Measurements from ENCODE around the gene UBC.
"Not testable (repeated sequence)": the region's sequence is repeated elsewhere in the genome, so short reads cannot be mapped to it uniquely, and the experiment has no call there.

UBC gene

GRCh38 chr12:124883263-124884130, 31.0 kb downstream of the UBC start:
- no peak for DNase-seq

GRCh38 chr12:124881123-124881522, 33.3 kb downstream of the UBC start:
- no peak for DNase-seq

DNA sequence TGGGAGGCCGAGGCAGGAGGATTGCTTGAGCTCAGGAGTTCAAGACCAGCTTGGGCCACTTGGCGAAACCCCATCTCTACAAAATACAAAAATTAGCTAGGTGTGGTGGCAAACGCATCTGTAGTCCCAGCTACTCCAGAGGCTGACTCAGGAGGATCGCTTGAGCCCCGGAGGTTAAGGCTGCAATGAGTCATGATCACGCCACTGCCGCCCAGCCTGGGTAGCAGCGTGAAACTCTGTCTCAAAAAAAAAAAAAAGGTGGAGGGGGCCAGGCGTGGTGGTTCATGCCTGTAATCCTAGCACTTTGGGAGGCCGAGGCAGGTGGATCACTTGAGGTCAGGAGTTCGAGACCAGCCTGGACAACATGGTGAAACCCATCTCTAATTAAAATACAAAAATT, 34.1 kb downstream of the UBC start:
- not testable (repeated sequence) for DNase-seq

DNA sequence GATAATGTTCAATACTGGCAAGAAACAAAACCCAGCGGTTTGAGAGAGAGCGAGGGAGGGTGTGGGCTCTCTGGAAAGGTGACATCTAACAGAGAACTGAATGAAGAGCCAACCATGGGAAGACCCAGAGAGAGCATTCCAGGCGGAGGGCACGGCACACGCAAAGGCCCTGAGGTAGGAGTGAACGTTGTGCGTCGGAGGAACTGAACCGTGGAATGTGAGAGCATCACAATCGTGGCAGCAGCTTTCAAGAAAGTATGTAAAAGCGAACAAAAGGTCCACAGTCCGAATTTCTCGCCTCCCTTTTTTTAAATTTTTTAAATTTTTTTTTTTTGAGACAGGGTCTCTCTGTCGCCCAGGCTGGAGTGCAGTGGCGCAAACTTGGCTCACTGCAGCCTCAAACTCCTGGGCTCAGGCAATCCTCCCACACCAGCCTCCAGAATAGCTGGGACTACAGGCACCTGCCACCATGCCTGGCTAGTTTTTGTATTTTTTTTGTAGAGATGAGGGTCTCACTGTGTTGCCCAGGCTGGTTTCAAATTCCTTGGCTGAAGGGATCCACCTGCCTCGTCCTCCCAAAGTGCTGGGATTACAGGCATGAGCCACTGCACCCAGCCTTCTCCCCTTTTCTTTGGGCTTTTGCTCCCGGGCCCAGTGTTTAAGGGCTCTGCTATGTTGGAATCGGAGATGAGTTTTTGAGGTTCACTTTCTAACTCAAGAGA, 35.5 kb downstream of the UBC start:
- DNase-seq, result no peak

DNA sequence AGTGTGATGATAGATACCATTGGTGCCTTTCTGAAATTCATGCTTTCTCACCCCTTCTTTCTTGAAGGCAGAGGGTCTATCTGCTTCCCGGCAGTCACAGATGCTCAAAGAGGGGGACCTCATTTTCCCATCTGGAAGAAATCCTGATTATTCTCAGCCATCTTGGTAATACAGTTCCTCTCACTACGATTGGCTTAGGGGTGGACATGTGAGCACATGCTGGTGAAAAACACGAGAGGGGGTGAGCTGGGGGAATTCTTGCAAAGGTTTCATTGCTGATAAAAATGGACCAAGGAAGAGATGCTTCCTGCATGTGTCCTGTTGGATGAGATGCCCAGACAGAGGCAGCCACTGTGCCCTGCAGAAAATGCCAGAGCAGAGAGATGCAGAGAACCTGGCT, 37.0 kb downstream of the UBC start:
- no peak for DNase-seq

DNA sequence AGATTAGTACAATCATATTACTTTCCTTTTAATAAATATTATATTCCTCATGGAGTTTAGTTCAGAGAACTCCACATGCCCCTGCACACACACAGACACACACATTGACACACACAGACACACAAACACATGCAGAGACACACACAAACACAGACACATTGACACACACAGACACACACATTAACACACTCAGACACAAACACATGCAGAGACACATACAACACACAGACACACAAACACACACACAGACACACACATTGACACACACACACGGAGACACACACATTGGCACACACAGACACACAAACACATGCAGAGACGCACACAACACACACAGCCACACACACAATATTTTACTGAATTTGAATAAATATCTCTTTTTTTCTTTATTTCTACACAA, 38.3 kb downstream of the UBC start:
- DNase-seq, result no peak

DNA sequence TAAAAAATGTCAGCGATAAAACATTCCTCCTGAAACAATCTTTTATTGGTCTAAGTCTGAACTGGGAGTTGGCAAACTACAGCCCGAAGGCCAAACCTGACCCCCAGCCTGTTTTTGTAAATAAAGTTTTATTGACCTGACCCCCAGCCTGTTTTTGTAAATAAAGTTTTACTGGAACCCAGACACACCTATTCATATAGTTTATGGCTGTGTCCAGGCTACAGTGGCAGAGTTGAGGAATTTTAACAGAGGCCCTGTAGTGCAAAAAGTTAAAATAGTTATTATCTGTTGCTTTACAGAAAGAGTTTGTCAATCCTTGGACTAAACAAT, 38.7 kb downstream of the UBC start:
- DNase-seq, result no peak

- no peak for DNase-seq
These were observed 39.3 kb downstream of the UBC start for GRCh38 chr12:124874988-124875802.

GRCh38 chr12:124874188-124874587, 40.3 kb downstream of the UBC start:
- no peak for DNase-seq

DNA sequence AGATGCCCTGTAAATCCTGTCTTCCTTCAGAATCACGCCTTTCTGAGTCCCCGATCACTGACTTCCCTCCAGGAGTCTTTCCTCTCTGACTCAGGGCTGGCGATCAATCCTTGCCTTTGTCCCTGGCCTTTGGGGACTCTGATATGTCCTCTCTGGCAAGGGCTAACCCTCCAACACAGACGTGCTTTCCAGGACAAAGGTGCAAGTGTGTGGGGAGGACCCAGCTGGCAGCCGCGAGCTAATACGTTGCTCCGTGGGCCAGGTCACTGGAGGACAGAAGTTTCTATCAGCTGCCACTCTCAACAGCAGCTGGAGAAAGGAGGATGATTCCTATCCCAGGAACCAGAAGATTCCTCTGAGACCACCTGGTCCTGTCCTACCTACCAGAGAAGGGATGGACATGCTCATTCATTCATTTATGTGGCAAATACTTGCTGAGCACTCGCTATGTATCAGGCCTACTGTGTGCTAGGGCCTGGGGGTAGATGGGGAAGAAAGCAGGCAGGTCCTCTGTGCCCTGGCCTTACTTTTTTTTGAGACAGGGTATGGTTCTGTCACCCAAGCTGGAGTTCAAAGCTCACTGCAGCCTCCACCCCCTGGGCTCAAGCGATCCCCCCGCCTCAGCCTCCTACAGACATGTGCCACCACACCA, 42.3 kb downstream of the UBC start:
- DNase-seq, result no peak

GRCh38 chr12:124871297-124871696, 43.2 kb downstream of the UBC start:
- DNase-seq, result no peak

DNA sequence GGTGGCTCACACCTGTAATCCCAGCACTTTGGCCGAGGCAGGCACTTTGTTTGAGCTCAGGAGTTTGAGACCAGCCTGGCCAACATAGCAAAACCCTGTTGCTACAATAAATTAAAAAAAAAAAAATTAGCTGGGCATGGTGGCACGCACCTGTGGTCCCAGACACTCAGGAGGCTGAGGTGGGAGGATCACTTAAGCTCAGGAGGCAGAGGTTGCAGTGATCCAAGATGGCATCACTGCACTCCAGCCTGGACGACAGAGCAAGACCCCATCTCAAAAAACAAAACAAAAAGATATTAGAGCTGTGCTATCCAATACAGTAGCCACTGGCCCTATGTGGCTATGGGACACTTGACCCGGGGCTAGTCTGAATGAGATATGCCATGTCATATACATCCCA, 43.9 kb downstream of the UBC start:
- no peak for DNase-seq

- no peak for DNase-seq
These were observed 45.3 kb downstream of the UBC start for GRCh38 chr12:124869059-124869665.

DNA sequence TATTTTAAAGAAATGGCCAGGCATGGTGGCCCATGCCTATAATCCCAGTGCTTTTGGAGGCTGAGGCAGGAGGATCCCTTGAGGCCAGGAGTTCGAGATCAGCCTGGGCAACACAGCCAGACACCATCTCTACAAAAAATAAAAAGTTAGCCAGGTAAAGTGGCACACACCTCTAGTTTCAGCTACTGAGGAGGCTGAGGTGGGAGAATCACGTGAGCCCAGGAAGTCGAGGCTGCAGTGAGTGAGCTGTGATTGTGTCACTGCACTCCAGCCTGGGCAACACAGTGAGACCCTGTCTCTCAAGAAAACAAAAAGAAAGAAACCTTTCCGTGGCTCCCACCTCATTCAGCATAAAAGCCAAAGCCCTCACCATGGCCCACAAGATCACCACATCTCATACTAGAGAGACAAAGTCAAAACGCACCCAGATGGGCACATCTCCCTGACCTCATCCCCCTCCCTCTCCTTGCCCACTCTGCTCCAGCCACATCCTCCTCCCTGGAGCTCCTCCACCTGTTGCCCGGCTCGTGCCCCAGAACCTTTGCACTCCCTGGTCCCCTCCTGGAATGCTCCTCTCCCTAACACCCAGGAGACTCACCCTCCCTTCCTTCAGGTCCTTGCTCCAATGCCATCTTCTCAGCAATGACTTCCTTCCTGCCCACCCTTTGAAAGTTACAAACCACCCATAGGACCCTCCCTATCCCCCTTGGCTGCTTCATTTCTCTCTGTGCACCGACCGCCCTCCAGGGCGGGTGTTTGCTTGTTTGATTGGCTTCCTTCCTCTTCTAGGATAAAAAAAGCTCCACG, 46.0 kb downstream of the UBC start:
- no peak for DNase-seq

DNA sequence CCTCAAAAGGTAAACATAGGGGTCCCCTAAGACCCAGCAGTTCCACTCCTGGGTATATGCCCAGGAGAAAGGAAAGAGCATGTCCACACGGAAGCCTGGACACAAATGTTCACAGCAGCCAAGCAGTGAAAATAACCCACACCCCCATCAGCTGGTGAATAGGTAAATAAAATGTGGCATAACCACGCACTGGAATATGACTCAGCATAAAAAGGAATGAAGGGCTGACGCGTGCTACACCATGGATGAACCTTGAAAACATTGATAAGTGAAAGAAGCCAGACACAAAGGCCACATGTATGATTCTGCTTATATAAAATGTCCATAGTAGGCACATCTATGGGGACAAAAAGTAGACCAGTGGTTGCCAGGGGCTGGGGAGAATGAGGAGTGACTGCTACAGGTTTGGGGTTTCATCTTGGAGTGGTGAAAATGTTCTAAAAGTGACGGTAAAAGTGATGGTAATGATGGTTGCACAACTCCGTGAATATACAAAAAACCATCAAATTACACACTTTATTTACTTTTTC, 47.0 kb downstream of the UBC start:
- DNase-seq, result no peak

DNA sequence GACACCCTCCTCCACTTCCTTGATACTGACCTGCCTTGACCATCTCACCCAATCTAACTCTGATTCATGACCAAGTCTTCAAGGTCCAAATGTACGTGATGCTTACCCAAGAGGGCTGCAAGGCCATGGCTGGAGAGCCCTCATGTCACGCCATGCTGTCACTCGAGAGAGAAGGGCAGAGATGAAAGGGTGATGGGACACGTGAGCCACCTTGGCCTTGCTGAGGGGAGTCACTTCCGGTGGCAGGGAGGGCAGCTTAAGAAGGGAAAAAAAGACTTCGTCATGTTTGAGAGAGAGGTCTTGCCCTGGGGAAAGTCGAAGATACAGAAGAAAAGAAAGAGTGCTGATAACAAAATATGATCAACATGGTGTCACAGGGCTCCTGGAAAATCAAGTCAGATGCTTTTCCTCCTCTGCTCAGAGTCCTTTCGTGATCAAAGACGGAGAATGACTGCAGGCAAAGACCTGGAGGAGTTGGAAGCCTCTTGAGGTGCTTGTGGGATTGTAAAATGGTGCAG, 47.5 kb downstream of the UBC start:
- no peak for DNase-seq

DNA sequence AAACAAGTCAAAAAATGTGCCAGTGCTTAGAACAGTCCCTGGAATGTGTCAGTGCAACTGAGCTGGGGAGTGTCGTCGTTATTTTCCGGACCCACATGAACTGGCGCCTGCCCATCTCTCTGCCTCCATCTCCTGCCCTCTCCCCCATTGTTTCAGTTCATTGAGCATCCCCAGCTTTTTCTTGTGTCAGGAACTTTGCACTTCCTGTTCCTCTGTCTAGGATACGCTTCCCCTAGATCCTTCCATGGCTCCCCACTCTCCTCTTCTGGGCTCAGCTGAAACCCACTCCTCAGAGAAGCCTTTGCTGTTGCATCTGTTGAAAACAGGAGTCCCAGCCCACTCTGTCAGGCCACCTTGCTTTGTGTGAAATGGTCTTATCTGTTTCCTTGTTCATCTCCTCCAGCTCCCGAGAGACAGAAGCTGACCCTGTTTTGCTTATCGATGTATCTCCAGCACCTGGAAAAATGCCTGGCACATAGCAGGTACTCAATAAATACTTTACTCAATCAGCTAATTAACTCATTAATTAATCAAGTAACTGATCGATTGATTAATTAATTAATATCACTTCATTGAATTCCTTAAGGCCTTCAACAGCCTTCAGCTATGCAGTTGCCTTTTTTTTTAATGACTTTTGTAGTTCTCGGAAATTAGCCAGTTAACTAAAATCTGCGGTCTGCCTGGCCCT, 48.1 kb downstream of the UBC start:
- no peak for DNase-seq

DNA sequence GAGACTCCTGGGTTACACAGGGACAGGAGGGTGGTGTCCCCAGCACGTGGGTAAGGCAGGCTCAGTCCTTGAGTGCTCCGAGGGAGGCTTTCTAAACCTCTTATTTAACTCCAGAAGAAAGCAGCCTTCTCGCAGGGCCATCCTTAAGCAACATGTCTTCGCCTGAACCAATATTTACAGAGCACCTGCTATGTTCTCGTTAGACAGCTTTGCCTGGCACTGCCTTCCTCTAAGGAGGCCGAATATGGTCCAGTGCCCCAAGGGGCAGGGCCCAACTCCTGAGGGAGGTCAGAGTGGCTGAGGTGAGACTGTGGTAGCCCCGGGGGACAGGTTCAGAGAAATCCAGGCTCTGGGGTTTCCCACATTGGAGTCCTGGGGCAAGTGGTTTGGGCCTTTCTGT, 48.7 kb downstream of the UBC start:
- DNase-seq, result no peak

DNA sequence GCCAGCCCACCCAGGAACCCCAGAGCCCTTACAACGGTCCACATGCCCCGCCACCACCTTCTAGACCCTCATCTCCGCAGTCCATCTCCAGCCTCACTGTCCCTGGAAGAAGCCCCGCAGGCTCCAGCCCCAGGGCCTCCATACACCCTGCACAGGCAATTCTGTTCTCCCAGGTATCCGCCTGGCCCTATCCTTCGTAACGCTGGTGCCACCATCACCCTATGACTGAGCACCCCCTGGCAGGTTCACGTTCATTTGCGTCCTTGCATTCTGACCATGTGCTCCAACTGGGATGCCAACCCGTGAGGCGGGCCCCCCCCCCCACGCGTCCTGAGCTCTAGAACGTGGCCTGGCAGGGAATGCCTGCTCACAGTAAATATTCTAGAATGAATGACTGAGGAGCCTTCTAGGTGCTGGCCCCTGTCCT, 50.1 kb downstream of the UBC start:
- no peak for DNase-seq
